ENCODE measurements around the gene FUS. TPM values are rescaled to one million over a fixed set of nuclear protein-coding genes. Genes with fewer than 3 reads are reported as not detected.

Gene FUS
- total RNA-seq, 1 donor from 2014 or later, result 390 TPM

Other genes starting within 250 kb of the FUS start
- gene ORAI3, start 231.1 kb upstream of the FUS start, total RNA-seq, result 25.9 TPM
- gene SETD1A, start 222.4 kb upstream of the FUS start, total RNA-seq, result 19.6 TPM
- 14.8 TPM for gene HSD3B7, start 194.9 kb upstream of the FUS start, total RNA-seq
- gene STX1B, start 169.5 kb upstream of the FUS start, total RNA-seq, result 1.6 TPM
- gene STX4, start 146.6 kb upstream of the FUS start, total RNA-seq, result 55.0 TPM
- 12.8 TPM for gene ZNF668, start 105.9 kb upstream of the FUS start, total RNA-seq
- gene ZNF646, start 105.7 kb upstream of the FUS start, total RNA-seq, result 18.3 TPM
- 1.2 TPM for gene PRSS53, start 91.2 kb upstream of the FUS start, total RNA-seq
- 42.1 TPM for gene VKORC1, start 85.3 kb upstream of the FUS start, total RNA-seq
- 29.8 TPM for gene BCKDK, start 71.8 kb upstream of the FUS start, total RNA-seq
- gene KAT8, start 62.5 kb upstream of the FUS start, total RNA-seq, result 77.9 TPM
- 17.0 TPM for gene PRSS8, start 44.4 kb upstream of the FUS start, total RNA-seq
- gene PRSS36, start 30.1 kb upstream of the FUS start, total RNA-seq, result 1.1 TPM
- gene PYCARD, start 22.6 kb downstream of the FUS start, total RNA-seq, result 39.6 TPM
- gene TRIM72, start 34.0 kb downstream of the FUS start, total RNA-seq, result not detected
- gene PYDC1, start 37.0 kb downstream of the FUS start, total RNA-seq, result not detected
- 4.4 TPM for gene ITGAM, start 79.8 kb downstream of the FUS start, total RNA-seq
- gene ITGAX, start 175.0 kb downstream of the FUS start, total RNA-seq, result 9.6 TPM
- not detected for gene ITGAD, start 213.2 kb downstream of the FUS start, total RNA-seq
- not detected for gene COX6A2, start 248.2 kb downstream of the FUS start, total RNA-seq